ENCODE data around the gene PDIA2. TPM values are rescaled to one million over a fixed set of nuclear protein-coding genes. Genes with fewer than 3 reads are reported as not detected.

PDIA2 gene
- total RNA-seq, 2 experiments from 2014 or later: not detected

DNA sequence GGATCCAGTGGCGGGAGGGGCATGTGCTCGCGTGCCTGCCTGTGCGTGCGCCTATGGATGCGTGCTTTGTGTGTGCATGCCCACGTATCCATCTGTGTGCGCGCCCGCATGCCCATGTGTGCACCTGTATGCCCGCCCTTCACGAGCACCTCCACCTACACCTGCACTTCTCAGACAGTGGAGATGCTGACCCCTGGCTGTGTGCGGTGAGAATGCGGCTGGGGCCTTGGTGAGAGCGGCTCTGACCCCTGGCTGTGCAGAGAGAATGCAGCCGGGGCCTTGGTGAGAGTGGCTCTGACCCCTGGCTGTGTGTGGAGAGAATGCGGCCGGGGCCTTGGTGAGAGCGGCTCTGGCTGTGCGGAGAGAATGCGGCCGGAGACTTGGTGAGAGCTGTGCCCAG lies 35.7 kb downstream of the PDIA2 start:
- ChIA-PET CTCF (no interaction called here), POLR2A (no interaction called here)
- DNase-seq (peak in 1 of 14 experiments; percentile 15), ATAC-seq (ENCODE audit: poor library complexity) (no peak)
- Histone ChIP-seq H3K27ac (ENCODE audit: low read depth in 1 of 2, low read length in 2 of 2) (no peak overlapping the region), H3K36me3 (ENCODE audit: insufficient read depth, low read length) (peaks cover 36% of the 10 kb centered on the region), H3K9me3 (ENCODE audit: control insufficient read depth in 1 of 2, insufficient read depth in 1 of 2, low read length in 2 of 2) (no peaks in the 10 kb centered on the region), H3K4me3 (ENCODE audit: low read length) (no peak overlapping the region), H3K4me1 (ENCODE audit: insufficient read depth, low read length) (peaks cover 53% of the 10 kb centered on the region), H3K27me3 (ENCODE audit: control insufficient read depth in 1 of 2, insufficient read depth in 2 of 2, low read length in 2 of 2) (no peaks in the 10 kb centered on the region)
- intact Hi-C loops (cut with DNase I, micrococcal nuclease): no loop called here
- Mint-ChIP-seq H3K9me3 (no peaks in the 10 kb centered on the region), H3K27ac (no peak overlapping the region), H3K27me3 (no peaks in the 10 kb centered on the region), H3K4me1 (ENCODE audit: low read depth) (peaks cover 55% of the 10 kb centered on the region), H3K36me3 (ENCODE audit: low read depth) (peaks cover 31% of the 10 kb centered on the region), H3K4me3 (no peak overlapping the region)
- TF ChIP-seq, protein P1, sequence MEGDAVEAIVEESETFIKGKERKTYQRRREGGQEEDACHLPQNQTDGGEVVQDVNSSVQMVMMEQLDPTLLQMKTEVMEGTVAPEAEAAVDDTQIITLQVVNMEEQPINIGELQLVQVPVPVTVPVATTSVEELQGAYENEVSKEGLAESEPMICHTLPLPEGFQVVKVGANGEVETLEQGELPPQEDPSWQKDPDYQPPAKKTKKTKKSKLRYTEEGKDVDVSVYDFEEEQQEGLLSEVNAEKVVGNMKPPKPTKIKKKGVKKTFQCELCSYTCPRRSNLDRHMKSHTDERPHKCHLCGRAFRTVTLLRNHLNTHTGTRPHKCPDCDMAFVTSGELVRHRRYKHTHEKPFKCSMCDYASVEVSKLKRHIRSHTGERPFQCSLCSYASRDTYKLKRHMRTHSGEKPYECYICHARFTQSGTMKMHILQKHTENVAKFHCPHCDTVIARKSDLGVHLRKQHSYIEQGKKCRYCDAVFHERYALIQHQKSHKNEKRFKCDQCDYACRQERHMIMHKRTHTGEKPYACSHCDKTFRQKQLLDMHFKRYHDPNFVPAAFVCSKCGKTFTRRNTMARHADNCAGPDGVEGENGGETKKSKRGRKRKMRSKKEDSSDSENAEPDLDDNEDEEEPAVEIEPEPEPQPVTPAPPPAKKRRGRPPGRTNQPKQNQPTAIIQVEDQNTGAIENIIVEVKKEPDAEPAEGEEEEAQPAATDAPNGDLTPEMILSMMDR (IDR thresholded peaks at IDR 0.05): no peak

DNA sequence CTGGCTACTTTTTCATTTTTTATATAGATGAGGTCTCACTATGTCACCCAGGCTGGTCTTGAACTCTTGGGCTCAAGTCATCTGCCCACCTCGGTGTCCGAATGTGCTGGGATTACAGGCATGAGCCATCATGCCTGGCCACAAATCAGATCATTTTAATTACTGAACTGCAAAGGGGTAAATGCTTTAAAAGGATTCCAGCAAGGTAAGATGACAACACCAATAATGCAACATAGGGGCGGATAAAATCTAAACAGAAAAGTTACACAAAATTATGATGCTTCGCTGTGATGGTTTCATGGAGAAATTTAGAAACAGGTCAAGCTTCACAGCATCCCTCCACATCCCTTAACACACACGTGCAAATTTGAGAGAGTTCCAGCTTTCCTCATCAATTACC lies 37.2 kb downstream of the PDIA2 start:
- intact Hi-C loops (cut with DNase I, micrococcal nuclease): no loop called here
- TF ChIP-seq, protein P1 (IDR thresholded peaks at IDR 0.05): no peak
- Mint-ChIP-seq H3K27ac (peak overlapping the region; percentile 48), H3K36me3 (ENCODE audit: low read depth) (peaks cover 16% of the 10 kb centered on the region), H3K9me3 (no peaks in the 10 kb centered on the region), H3K4me3 (peak overlapping the region; percentile 35), H3K4me1 (ENCODE audit: low read depth) (peaks cover 65% of the 10 kb centered on the region), H3K27me3 (no peaks in the 10 kb centered on the region)
- no peak overlapping the region for H3K4me3 ChIP-seq (ENCODE audit: low read length)
- POLR2A ChIA-PET: no interaction called here
- peaks cover 27% of the 10 kb centered on the region for H3K36me3 ChIP-seq (ENCODE audit: insufficient read depth, low read length)
- no peaks in the 10 kb centered on the region for H3K9me3 ChIP-seq (ENCODE audit: control insufficient read depth in 1 of 2, insufficient read depth in 1 of 2, low read length in 2 of 2)
- CTCF ChIA-PET: no interaction called here
- DNase-seq (no peak), ATAC-seq (ENCODE audit: poor library complexity) (no peak)
- no peaks in the 10 kb centered on the region for H3K27me3 ChIP-seq (ENCODE audit: control insufficient read depth in 1 of 2, insufficient read depth in 2 of 2, low read length in 2 of 2)
- no peak overlapping the region for H3K27ac ChIP-seq (ENCODE audit: low read depth in 1 of 2, low read length in 2 of 2)
- peaks cover 66% of the 10 kb centered on the region for H3K4me1 ChIP-seq (ENCODE audit: insufficient read depth, low read length)

DNA sequence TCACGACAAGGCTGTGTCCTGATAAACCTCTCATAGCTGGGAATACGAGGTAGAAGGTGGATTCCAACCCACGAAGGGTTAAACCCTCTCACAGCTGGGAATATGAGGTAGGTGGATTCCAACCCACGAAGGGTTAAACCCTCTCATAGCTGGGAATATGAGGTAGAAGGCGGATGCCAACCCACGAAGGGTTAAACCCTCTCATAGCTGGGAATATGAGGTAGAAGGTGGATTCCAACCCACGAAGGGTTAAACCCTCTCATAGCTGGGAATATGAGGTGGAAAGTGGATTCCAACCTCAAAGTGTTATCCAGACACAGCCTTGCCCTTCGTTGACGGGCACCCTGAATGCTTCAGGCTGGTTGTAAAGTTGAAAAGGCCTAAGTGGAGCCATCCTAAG lies 38.6 kb downstream of the PDIA2 start:
- H3K4me1 Mint-ChIP-seq (ENCODE audit: low read depth): peaks cover 69% of the 10 kb centered on the region
- H3K27me3 Mint-ChIP-seq: no peaks in the 10 kb centered on the region
- Histone ChIP-seq H3K4me3 (ENCODE audit: low read length) (no peak overlapping the region), H3K9me3 (ENCODE audit: control insufficient read depth in 1 of 2, insufficient read depth in 1 of 2, low read length in 2 of 2) (no peaks in the 10 kb centered on the region), H3K27ac (ENCODE audit: low read depth in 1 of 2, low read length in 2 of 2) (peak overlapping the region in 1 of 2 donors; percentile 23), H3K27me3 (ENCODE audit: control insufficient read depth in 1 of 2, insufficient read depth in 2 of 2, low read length in 2 of 2) (no peaks in the 10 kb centered on the region), H3K36me3 (ENCODE audit: insufficient read depth, low read length) (peaks cover 25% of the 10 kb centered on the region), H3K4me1 (ENCODE audit: insufficient read depth, low read length) (peaks cover 78% of the 10 kb centered on the region)
- intact Hi-C loops (cut with DNase I, micrococcal nuclease): no loop called here
- no peaks in the 10 kb centered on the region for H3K9me3 Mint-ChIP-seq
- TF ChIP-seq, protein P1 (IDR thresholded peaks at IDR 0.05): no peak
- ChIA-PET CTCF (interaction anchor here (0.8 kb wide), 1 partner anchor 24 kb away, joined by 3 read pairs; no protein-coding TSS in a partner anchor), POLR2A (interaction anchor here (1.4 kb wide), 2 partner anchors 16 to 31 kb away, joined by 3 to 4 read pairs; no protein-coding TSS in a partner anchor)
- ATAC-seq (ENCODE audit: poor library complexity) (no peak), DNase-seq (no peak)
- peak overlapping the region; percentile 90 for H3K27ac Mint-ChIP-seq
- peaks cover 14% of the 10 kb centered on the region for H3K36me3 Mint-ChIP-seq (ENCODE audit: low read depth)
- H3K4me3 Mint-ChIP-seq: peak overlapping the region; percentile 62

All from CD4-positive, alpha-beta T cell (primary cell).